ENCODE results near the gene CD209.
"Not testable (repeated sequence)": the region's sequence is repeated elsewhere in the genome, so short reads cannot be mapped to it uniquely, and the experiment has no call there.

Gene CD209

GRCh38 chr19:7746903-7747884 lies at the start of gene CD209:
Gene CD209 (minus strand): TSS chr19:7747534. CDS start chr19:7747511, 23 bp downstream.
- no peak for DNase-seq

GRCh38 chr19:7795555-7796161 lies 48.3 kb upstream of the CD209 start:
- DNase-seq, result no peak

GRCh38 chr19:7793493-7793892 lies 46.2 kb upstream of the CD209 start:
- no peak for DNase-seq

- DNase-seq, result not testable (repeated sequence)
These were observed 45.4 kb upstream of the CD209 start for GRCh38 chr19:7792701-7793100.

- no peak for DNase-seq
These were observed 44.9 kb upstream of the CD209 start for GRCh38 chr19:7792281-7792680.

- DNase-seq, result no peak
These were observed 43.1 kb upstream of the CD209 start for GRCh38 chr19:7790416-7790815.

- no peak for DNase-seq
These were observed 42.1 kb upstream of the CD209 start for GRCh38 chr19:7789447-7789846.

GRCh38 chr19:7788933-7789323 lies 41.6 kb upstream of the CD209 start:
- DNase-seq, result no peak

- no peak for DNase-seq
These were observed 41.0 kb upstream of the CD209 start for GRCh38 chr19:7788178-7788932.

- DNase-seq, result no peak
These were observed 40.4 kb upstream of the CD209 start for GRCh38 chr19:7787602-7788177.

- DNase-seq, result no peak
These were observed 39.8 kb upstream of the CD209 start for GRCh38 chr19:7787141-7787540.

GRCh38 chr19:7784856-7785255 lies 37.5 kb upstream of the CD209 start:
- no peak for DNase-seq

- no peak for DNase-seq
These were observed 36.7 kb upstream of the CD209 start for GRCh38 chr19:7783991-7784423.

- DNase-seq, result no peak
These were observed 33.8 kb upstream of the CD209 start for GRCh38 chr19:7781157-7781556.

- no peak for DNase-seq
These were observed 32.5 kb upstream of the CD209 start for GRCh38 chr19:7779631-7780486.

GRCh38 chr19:7778081-7778480 lies 30.7 kb upstream of the CD209 start:
- no peak for DNase-seq

- DNase-seq, result no peak
These were observed 28.4 kb upstream of the CD209 start for GRCh38 chr19:7775761-7776160.

- DNase-seq, result no peak
These were observed 26.5 kb upstream of the CD209 start for GRCh38 chr19:7773841-7774240.

GRCh38 chr19:7772752-7773291 lies 25.5 kb upstream of the CD209 start:
- no peak for DNase-seq

GRCh38 chr19:7771072-7771471 lies 23.7 kb upstream of the CD209 start:
- no peak for DNase-seq

GRCh38 chr19:7769171-7769570 lies 21.8 kb upstream of the CD209 start:
- no peak for DNase-seq

- no peak for DNase-seq
These were observed 20.2 kb upstream of the CD209 start for GRCh38 chr19:7767487-7767886.

Data from SHP77 treated with DMSO at 0.1 percent for 48 hours (cell line).